ENCODE results near the gene ATP9A. TPM values are rescaled to one million over a fixed set of nuclear protein-coding genes. Genes with fewer than 3 reads are reported as not detected.

The ATP9A gene
- total and polyA plus RNA-seq, 2 donors (not counting 3 experiments of a cell fraction or from before 2014, with no cell fraction given), result 20.9 to 41.5 TPM

DNA sequence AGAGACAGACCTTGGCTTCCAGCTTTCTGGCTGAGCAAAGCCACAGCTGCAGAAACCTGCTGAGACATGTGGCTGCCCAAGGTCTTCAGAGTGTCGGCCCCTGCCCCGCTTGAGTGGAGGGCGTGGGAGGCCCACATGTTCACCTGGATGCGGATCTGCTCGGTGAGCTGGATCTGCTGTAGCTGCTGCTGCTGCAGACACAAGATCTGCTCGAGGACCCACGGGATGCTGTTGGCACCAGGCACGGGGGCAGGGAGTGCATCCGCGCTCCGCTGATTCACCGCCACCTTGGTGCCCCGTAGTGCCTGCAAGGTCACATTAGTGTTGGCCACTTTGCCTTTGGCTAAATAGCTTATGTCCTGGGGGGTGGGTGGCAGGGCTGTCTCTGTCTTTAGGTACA lies 23.4 kb upstream of the ATP9A start:
- ChIA-PET CTCF (interaction anchor here (1.2 kb wide), 1 partner anchor 8 kb away, joined by 5 read pairs; no protein-coding TSS in a partner anchor), POLR2A (no interaction called here)
- no peaks in the 10 kb centered on the region for H3K36me3 ChIP-seq (ENCODE audit: control insufficient read depth in 2 of 2, extremely low read depth in 1 of 2, insufficient read depth in 2 of 2, low read length in 2 of 2)
- H3K9me3 ChIP-seq (replicated peaks; ENCODE audit: control insufficient read depth, insufficient read depth, low read length), result no peaks in the 10 kb centered on the region
- TF ChIP-seq MYC (IDR thresholded peaks at IDR 0.05; ENCODE audit: low read depth, low read length), result no peak
- TF ChIP-seq EZH2 (IDR thresholded peaks at IDR 0.05; ENCODE audit: borderline replicate concordance, low read depth, low read length, severe bottlenecking), result no peak
- TF ChIP-seq, protein P1, sequence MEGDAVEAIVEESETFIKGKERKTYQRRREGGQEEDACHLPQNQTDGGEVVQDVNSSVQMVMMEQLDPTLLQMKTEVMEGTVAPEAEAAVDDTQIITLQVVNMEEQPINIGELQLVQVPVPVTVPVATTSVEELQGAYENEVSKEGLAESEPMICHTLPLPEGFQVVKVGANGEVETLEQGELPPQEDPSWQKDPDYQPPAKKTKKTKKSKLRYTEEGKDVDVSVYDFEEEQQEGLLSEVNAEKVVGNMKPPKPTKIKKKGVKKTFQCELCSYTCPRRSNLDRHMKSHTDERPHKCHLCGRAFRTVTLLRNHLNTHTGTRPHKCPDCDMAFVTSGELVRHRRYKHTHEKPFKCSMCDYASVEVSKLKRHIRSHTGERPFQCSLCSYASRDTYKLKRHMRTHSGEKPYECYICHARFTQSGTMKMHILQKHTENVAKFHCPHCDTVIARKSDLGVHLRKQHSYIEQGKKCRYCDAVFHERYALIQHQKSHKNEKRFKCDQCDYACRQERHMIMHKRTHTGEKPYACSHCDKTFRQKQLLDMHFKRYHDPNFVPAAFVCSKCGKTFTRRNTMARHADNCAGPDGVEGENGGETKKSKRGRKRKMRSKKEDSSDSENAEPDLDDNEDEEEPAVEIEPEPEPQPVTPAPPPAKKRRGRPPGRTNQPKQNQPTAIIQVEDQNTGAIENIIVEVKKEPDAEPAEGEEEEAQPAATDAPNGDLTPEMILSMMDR (IDR thresholded peaks at IDR 0.05; ENCODE audit: extremely low read depth in 1 of 2, insufficient read depth in 1 of 2, low read depth in 1 of 2, low read length in 2 of 2), result no peak
- no peak for TF ChIP-seq POLR2AphosphoS5 (IDR thresholded peaks at IDR 0.05; ENCODE audit: insufficient read depth, low read depth, low read length)
- TF ChIP-seq POLR2A (IDR thresholded peaks at IDR 0.05; ENCODE audit: low read depth, low read length), result no peak
- no peak for TF ChIP-seq FOS (IDR thresholded peaks at IDR 0.05; ENCODE audit: borderline replicate concordance, insufficient read depth, low read length)
- TF ChIP-seq JUN (IDR thresholded peaks at IDR 0.05; ENCODE audit: borderline replicate concordance, insufficient read depth, insufficient read length, low read depth), result no peak
- TF ChIP-seq GATA2 (IDR thresholded peaks at IDR 0.05; ENCODE audit: insufficient read depth, insufficient read length, low read depth, low read length), result no peak
- no peak for TF ChIP-seq MAX (IDR thresholded peaks at IDR 0.05; ENCODE audit: insufficient read depth, insufficient read length)
- no peaks in the 10 kb centered on the region for H3K9me1 ChIP-seq (replicated peaks; ENCODE audit: control insufficient read depth, extremely low read depth, insufficient read depth, low read length)
- no peaks in the 10 kb centered on the region for H4K20me1 ChIP-seq (replicated peaks; ENCODE audit: control insufficient read depth, extremely low read depth, insufficient read depth, low read length)
- FAIRE-seq, result no peak
- dilution Hi-C loops (cut with MboI; ENCODE audit: extremely low pct_ligation_motif_present, low sequenced_read_pairs) (no loop called here), intact Hi-C loops (cut with micrococcal nuclease) (no loop called here)
- no peaks in the 10 kb centered on the region for H3K79me2 ChIP-seq (ENCODE audit: control insufficient read depth, insufficient read depth, low read length)
- no peak overlapping the region for H3K27ac ChIP-seq (ENCODE audit: insufficient read depth, low read depth, low read length)
- no peak overlapping the region for H3K9ac ChIP-seq (replicated peaks; ENCODE audit: extremely low read depth, insufficient read depth, low read length)
- H3K4me1 ChIP-seq (ENCODE audit: control insufficient read depth, extremely low read depth, insufficient read depth, low read length), result no peaks in the 10 kb centered on the region
- no peak overlapping the region for H2AFZ ChIP-seq (ENCODE audit: low read depth, low read length)
- BruUV-seq (replicated peaks), result no TSS peak
- no peak for DNase-seq (ENCODE audit: low read depth, low spot score)
- no peak overlapping the region for H3K4me2 ChIP-seq (ENCODE audit: insufficient read depth, low read length)
- H3K27me3 ChIP-seq (ENCODE audit: control insufficient read depth in 2 of 2, insufficient read depth in 2 of 2, low read length in 2 of 2), result peaks cover 0 to 2% of the 10 kb centered on the region in 2 experiments
- no peak overlapping the region for H3K4me3 ChIP-seq (replicated peaks in 1 of 3; ENCODE audit: insufficient read depth in 1 of 3, low read depth in 1 of 3, low read length in 3 of 3)
